ENCODE results near the gene TADA1.

The TADA1 gene

GRCh38 chr1:166875734-166876539 lies at the start of gene TADA1:
Gene TADA1, minus strand, starts transcription at chr1:166876264. Its CDS starts 31 bp downstream, at chr1:166876233.
- Histone ChIP-seq H3K27ac (ENCODE audit: low read length) (peak within 1 kb of the TSS; percentile 48), H3K36me3 (ENCODE audit: control insufficient read depth in 1 of 2, insufficient read depth in 2 of 2, low read length in 2 of 2) (no peaks in the 10 kb centered on the region), H3K4me1 (ENCODE audit: control insufficient read depth in 1 of 2, insufficient read depth in 2 of 2, low read length in 2 of 2) (peaks cover 6 to 25% of the 10 kb centered on the region in 2 donors), H3K4me3 (ENCODE audit: low read depth in 1 of 2, low read length in 2 of 2) (peak within 1 kb of the TSS; percentile 73 to 82), H3K9me3 (ENCODE audit: control insufficient read depth in 1 of 2, low read length in 2 of 2) (no peaks in the 10 kb centered on the region), H3K27me3 (ENCODE audit: low read depth, low read length) (no peaks in the 10 kb centered on the region)

- Histone ChIP-seq H3K36me3 (ENCODE audit: control insufficient read depth in 1 of 2, insufficient read depth in 2 of 2, low read length in 2 of 2) (no peaks in the 10 kb centered on the region), H3K27me3 (ENCODE audit: low read depth, low read length) (peaks cover 18% of the 10 kb centered on the region), H3K4me1 (ENCODE audit: control insufficient read depth in 1 of 2, insufficient read depth in 2 of 2, low read length in 2 of 2) (peaks cover 0 to 6% of the 10 kb centered on the region in 2 donors), H3K9me3 (ENCODE audit: control insufficient read depth in 1 of 2, low read length in 2 of 2) (no peaks in the 10 kb centered on the region), H3K27ac (ENCODE audit: low read length) (no peak overlapping the region), H3K4me3 (ENCODE audit: low read depth in 1 of 2, low read length in 2 of 2) (no peak overlapping the region)
Measured at GRCh38 chr1:166924823-166925541, 48.9 kb upstream of the TADA1 start.

GRCh38 chr1:166920561-166921475 lies 44.8 kb upstream of the TADA1 start:
- Histone ChIP-seq H3K4me3 (ENCODE audit: low read depth in 1 of 2, low read length in 2 of 2) (peak overlapping the region in 1 of 2 donors; percentile 74), H3K4me1 (ENCODE audit: control insufficient read depth in 1 of 2, insufficient read depth in 2 of 2, low read length in 2 of 2) (peaks cover 0 to 6% of the 10 kb centered on the region in 2 donors), H3K9me3 (ENCODE audit: control insufficient read depth in 1 of 2, low read length in 2 of 2) (no peaks in the 10 kb centered on the region), H3K27ac (ENCODE audit: low read length) (no peak overlapping the region), H3K36me3 (ENCODE audit: control insufficient read depth in 1 of 2, insufficient read depth in 2 of 2, low read length in 2 of 2) (no peaks in the 10 kb centered on the region), H3K27me3 (ENCODE audit: low read depth, low read length) (peaks cover 20% of the 10 kb centered on the region)

- Histone ChIP-seq H3K4me3 (ENCODE audit: low read depth in 1 of 2, low read length in 2 of 2) (no peak overlapping the region), H3K9me3 (ENCODE audit: control insufficient read depth in 1 of 2, low read length in 2 of 2) (no peaks in the 10 kb centered on the region), H3K27me3 (ENCODE audit: low read depth, low read length) (peaks cover 20% of the 10 kb centered on the region), H3K4me1 (ENCODE audit: control insufficient read depth in 1 of 2, insufficient read depth in 2 of 2, low read length in 2 of 2) (peaks cover 0 to 6% of the 10 kb centered on the region in 2 donors), H3K36me3 (ENCODE audit: control insufficient read depth in 1 of 2, insufficient read depth in 2 of 2, low read length in 2 of 2) (no peaks in the 10 kb centered on the region), H3K27ac (ENCODE audit: low read length) (no peak overlapping the region)
Measured at GRCh38 chr1:166918956-166919316, 42.9 kb upstream of the TADA1 start.

- H3K27me3 ChIP-seq (ENCODE audit: low read depth, low read length) = peaks cover 20% of the 10 kb centered on the region
- no peaks in the 10 kb centered on the region for H3K9me3 ChIP-seq (ENCODE audit: control insufficient read depth in 1 of 2, low read length in 2 of 2)
- H3K4me3 ChIP-seq (ENCODE audit: low read depth in 1 of 2, low read length in 2 of 2) = no peak overlapping the region
- H3K27ac ChIP-seq (ENCODE audit: low read length) = no peak overlapping the region
- no peaks in the 10 kb centered on the region for H3K36me3 ChIP-seq (ENCODE audit: control insufficient read depth in 1 of 2, insufficient read depth in 2 of 2, low read length in 2 of 2)
- H3K4me1 ChIP-seq (ENCODE audit: control insufficient read depth in 1 of 2, insufficient read depth in 2 of 2, low read length in 2 of 2) = peaks cover 0 to 6% of the 10 kb centered on the region in 2 donors
Measured at GRCh38 chr1:166918088-166918955, 42.3 kb upstream of the TADA1 start.

- Histone ChIP-seq H3K36me3 (ENCODE audit: control insufficient read depth in 1 of 2, insufficient read depth in 2 of 2, low read length in 2 of 2) (no peaks in the 10 kb centered on the region), H3K4me1 (ENCODE audit: control insufficient read depth in 1 of 2, insufficient read depth in 2 of 2, low read length in 2 of 2) (peaks cover 0 to 2% of the 10 kb centered on the region in 2 donors), H3K27ac (ENCODE audit: low read length) (no peak overlapping the region), H3K9me3 (ENCODE audit: control insufficient read depth in 1 of 2, low read length in 2 of 2) (no peaks in the 10 kb centered on the region), H3K27me3 (ENCODE audit: low read depth, low read length) (peaks cover 8% of the 10 kb centered on the region), H3K4me3 (ENCODE audit: low read depth in 1 of 2, low read length in 2 of 2) (no peak overlapping the region)
Measured at GRCh38 chr1:166915941-166916340, 39.9 kb upstream of the TADA1 start.

- Histone ChIP-seq H3K27ac (ENCODE audit: low read length) (no peak overlapping the region), H3K4me1 (ENCODE audit: control insufficient read depth in 1 of 2, insufficient read depth in 2 of 2, low read length in 2 of 2) (no peaks in the 10 kb centered on the region), H3K9me3 (ENCODE audit: control insufficient read depth in 1 of 2, low read length in 2 of 2) (no peaks in the 10 kb centered on the region), H3K4me3 (ENCODE audit: low read depth in 1 of 2, low read length in 2 of 2) (no peak overlapping the region), H3K36me3 (ENCODE audit: control insufficient read depth in 1 of 2, insufficient read depth in 2 of 2, low read length in 2 of 2) (no peaks in the 10 kb centered on the region), H3K27me3 (ENCODE audit: low read depth, low read length) (peaks cover 2% of the 10 kb centered on the region)
Measured at GRCh38 chr1:166915042-166915441, 39.0 kb upstream of the TADA1 start.

- Histone ChIP-seq H3K4me3 (ENCODE audit: low read depth in 1 of 2, low read length in 2 of 2) (no peak overlapping the region), H3K27ac (ENCODE audit: low read length) (no peak overlapping the region), H3K9me3 (ENCODE audit: control insufficient read depth in 1 of 2, low read length in 2 of 2) (no peaks in the 10 kb centered on the region), H3K36me3 (ENCODE audit: control insufficient read depth in 1 of 2, insufficient read depth in 2 of 2, low read length in 2 of 2) (no peaks in the 10 kb centered on the region), H3K27me3 (ENCODE audit: low read depth, low read length) (no peaks in the 10 kb centered on the region), H3K4me1 (ENCODE audit: control insufficient read depth in 1 of 2, insufficient read depth in 2 of 2, low read length in 2 of 2) (no peaks in the 10 kb centered on the region)
Measured at GRCh38 chr1:166914111-166914510, 38.0 kb upstream of the TADA1 start.

GRCh38 chr1:166911624-166912023 lies 35.6 kb upstream of the TADA1 start:
- H3K4me3 ChIP-seq (ENCODE audit: low read depth in 1 of 2, low read length in 2 of 2) = no peak overlapping the region
- H3K27ac ChIP-seq (ENCODE audit: low read length) = no peak overlapping the region
- H3K27me3 ChIP-seq (ENCODE audit: low read depth, low read length) = no peaks in the 10 kb centered on the region
- no peaks in the 10 kb centered on the region for H3K36me3 ChIP-seq (ENCODE audit: control insufficient read depth in 1 of 2, insufficient read depth in 2 of 2, low read length in 2 of 2)
- H3K9me3 ChIP-seq (ENCODE audit: control insufficient read depth in 1 of 2, low read length in 2 of 2) = no peaks in the 10 kb centered on the region
- H3K4me1 ChIP-seq (ENCODE audit: control insufficient read depth in 1 of 2, insufficient read depth in 2 of 2, low read length in 2 of 2) = no peaks in the 10 kb centered on the region

- no peak overlapping the region for H3K4me3 ChIP-seq (ENCODE audit: low read depth in 1 of 2, low read length in 2 of 2)
- no peaks in the 10 kb centered on the region for H3K9me3 ChIP-seq (ENCODE audit: control insufficient read depth in 1 of 2, low read length in 2 of 2)
- no peaks in the 10 kb centered on the region for H3K4me1 ChIP-seq (ENCODE audit: control insufficient read depth in 1 of 2, insufficient read depth in 2 of 2, low read length in 2 of 2)
- H3K36me3 ChIP-seq (ENCODE audit: control insufficient read depth in 1 of 2, insufficient read depth in 2 of 2, low read length in 2 of 2) = no peaks in the 10 kb centered on the region
- H3K27me3 ChIP-seq (ENCODE audit: low read depth, low read length) = no peaks in the 10 kb centered on the region
- H3K27ac ChIP-seq (ENCODE audit: low read length) = no peak overlapping the region
Measured at GRCh38 chr1:166910396-166910994, 34.4 kb upstream of the TADA1 start.

All from muscle layer of duodenum (tissue), 2 donors.